GM23248 (cell line): Measurements from ENCODE around the gene VCY1B. TPM values are rescaled to one million over a fixed set of nuclear protein-coding genes. Genes with fewer than 3 reads are reported as not detected.
"Not testable (repeated sequence)": the region's sequence is repeated elsewhere in the genome, so short reads cannot be mapped to it uniquely, and the experiment has no call there.

Experiments used
- DNase-seq: peaks from one replicate; pipeline ENCODE4 v3.0.0-alpha.2; 2015
- H2AFZ ChIP-seq: fragments of 200-600 bp; sonication (generic); 2 replicates; pipeline ENCODE4 v1.6.1; 2016; ENCODE audit warnings: antibody characterized with exemption
- H3F3A ChIP-seq: fragments of 200-600 bp; sonication (generic); 2 replicates; pipeline ENCODE4 v1.6.1; 2016; ENCODE audit warnings: mild to moderate bottlenecking, antibody characterized with exemption, mixed run types; ENCODE audit not compliant: insufficient read depth
- H3K27ac ChIP-seq: fragments of 200-600 bp; sonication (generic); 2 replicates; pipeline ENCODE4 v1.5.1; 2016; ENCODE audit warnings: mild to moderate bottlenecking
- H3K27me3 ChIP-seq: fragments of 200-600 bp; sonication (generic); replicated peaks from 2 replicates; pipeline ENCODE4 v1.6.1; 2016; ENCODE audit warnings: mild to moderate bottlenecking; ENCODE audit not compliant: insufficient read depth
- H3K36me3 ChIP-seq: fragments of 200-600 bp; sonication (generic); 2 replicates; pipeline ENCODE4 v1.6.1; 2016; ENCODE audit warnings: low read depth, mild to moderate bottlenecking
- H3K4me1 ChIP-seq: fragments of 200-600 bp; sonication (generic); 2 replicates; pipeline ENCODE4 v1.6.1; 2016; ENCODE audit warnings: mild to moderate bottlenecking; ENCODE audit not compliant: insufficient read depth
- H3K4me2 ChIP-seq: fragments of 200-600 bp; sonication (generic); one replicate; pipeline ENCODE4 v1.6.1; 2016; ENCODE audit warnings: mild to moderate bottlenecking; ENCODE audit not compliant: unreplicated experiment
- H3K4me3 ChIP-seq: fragments of 200-600 bp; sonication (generic); 2 replicates; pipeline ENCODE4 v1.5.1; 2016; ENCODE audit warnings: mild to moderate bottlenecking
- H3K79me2 ChIP-seq: fragments of 200-600 bp; sonication (generic); 2 replicates; pipeline ENCODE4 v1.6.1; 2016; ENCODE audit warnings: mild to moderate bottlenecking; ENCODE audit not compliant: insufficient read depth
- H3K9ac ChIP-seq: fragments of 200-600 bp; sonication (generic); 2 replicates; pipeline ENCODE4 v1.6.1; 2016; ENCODE audit warnings: mild to moderate bottlenecking
- H3K9me2 ChIP-seq: fragments of 200-600 bp; sonication (generic); 2 replicates; pipeline ENCODE4 v1.6.1; 2016; ENCODE audit warnings: mixed run types, mild to moderate bottlenecking, moderate library complexity; ENCODE audit not compliant: insufficient read depth
- H3K9me3 ChIP-seq: fragments of 200-600 bp; sonication (generic); one replicate; pipeline ENCODE4 v1.6.1; 2017; ENCODE audit warnings: low read depth
- H4K20me1 ChIP-seq: fragments of 200-600 bp; sonication (generic); 2 replicates; pipeline ENCODE4 v1.6.0; 2016; ENCODE audit not compliant: insufficient read depth
- EZH2 ChIP-seq: fragments of 200-600 bp; sonication (generic); IDR thresholded peaks from 2 replicates; pipeline ENCODE4 v1.6.1; 2018; ENCODE audit warnings: antibody characterized with exemption, mild to moderate bottlenecking; ENCODE audit not compliant: insufficient read depth, poor library complexity, severe bottlenecking
- EZH2phosphoT487 ChIP-seq: fragments of 200-600 bp; sonication (generic); IDR thresholded peaks from 2 replicates; pipeline ENCODE4 v1.6.1; 2018; ENCODE audit warnings: antibody characterized with exemption, moderate library complexity, mild to moderate bottlenecking, low read depth; ENCODE audit not compliant: insufficient read depth
- WGBS, 2 experiments: methylation state at CpG; one replicate each; pipeline ENCODE4 v1.1.6; 2015 to 2017; ENCODE audit warnings: low lambda C conversion rate in 2 of 2, low coverage in 1 of 2; ENCODE audit errors: missing lambda C conversion rate in 2 of 2; 5-methylcytosine and 5-hydroxymethylcytosine counted together
- in situ Hi-C: fragments of 300-500 bp; cut with MboI; formaldehyde crosslinking; loops from 2 replicates; pipeline ENCODE4 v1.15.0; 2020
- polyA plus RNA-seq: library from polyadenylated mRNA; unstranded; fragments of >200 nt; fragmentation: Nextera tagmentation; extraction: Ambion mirVana; gene quantifications from 2 replicates; pipeline ENCODE4 v1.2.1, GENCODE V29; 2016
- total RNA-seq: library from RNA; depleted of rRNA; stranded (reverse); fragments of >200 nt; shearing (Covaris generic); gene quantifications from 2 replicates; pipeline ENCODE4 v1.2.3, GENCODE V29; 2014; rRNA removed

VCY1B gene
- not detected in 2 replicates for total RNA-seq
- polyA plus RNA-seq = not detected in 2 replicates

DNA sequence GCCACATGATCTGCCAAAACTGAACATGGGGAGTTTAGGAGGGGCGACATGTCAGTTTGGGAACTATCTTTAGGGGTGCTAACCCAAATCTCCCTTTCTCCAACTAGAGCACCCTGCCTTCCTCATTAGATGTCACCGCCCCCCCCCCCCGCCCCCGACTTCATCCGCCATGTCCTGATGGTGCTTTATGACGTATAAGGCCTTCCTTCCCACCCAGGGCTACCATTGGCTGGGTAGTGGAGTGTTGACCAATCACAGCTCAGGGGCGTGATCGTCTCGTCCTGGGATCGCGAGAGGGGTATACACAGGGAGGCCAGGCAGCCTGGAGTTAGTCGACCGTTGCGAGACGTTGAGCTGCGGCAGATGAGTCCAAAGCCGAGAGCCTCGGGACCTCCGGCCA, at the start of gene VCY1B:
TSS of gene VCY1B (plus strand) at position 301 of the 400 bp plus-strand sequence. CDS start at position 364, 63 bp downstream.
- H3K27me3 ChIP-seq, H3K9ac ChIP-seq, H3K4me3 ChIP-seq, H2AFZ ChIP-seq, H3K79me2 ChIP-seq, H3K4me2 ChIP-seq, H4K20me1 ChIP-seq, H3K4me1 ChIP-seq, H3K9me2 ChIP-seq, DNase-seq, H3K9me3 ChIP-seq, H3F3A ChIP-seq, H3K27ac ChIP-seq, in situ Hi-C loops, H3K36me3 ChIP-seq: not testable (repeated sequence)
- WGBS, 2 experiments = no CpG with 5 or more reads among the region's 19 CpGs

DNA sequence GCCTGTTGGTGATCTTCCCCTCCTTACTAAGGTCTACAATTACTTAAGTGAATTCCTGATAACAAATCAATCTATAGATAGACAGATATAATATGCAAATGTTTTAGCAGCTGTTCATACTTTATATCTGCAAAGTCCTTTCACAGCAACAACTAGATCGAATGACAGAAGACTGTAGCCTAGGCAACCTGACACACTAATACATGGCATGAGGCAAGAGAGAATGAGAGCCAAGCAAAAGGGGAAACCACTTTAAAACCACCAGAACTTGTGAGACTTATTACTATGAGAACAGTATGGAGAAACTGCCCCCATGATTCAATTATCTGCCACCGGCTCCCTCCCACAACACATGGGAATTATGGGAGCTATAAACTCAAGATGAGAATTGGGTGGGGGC, 44.1 kb upstream of the VCY1B start:
- H3K4me2 ChIP-seq, H3K27me3 ChIP-seq, H3K27ac ChIP-seq, in situ Hi-C loops, DNase-seq, H2AFZ ChIP-seq, H3K36me3 ChIP-seq, H3K4me3 ChIP-seq, H3K9me2 ChIP-seq, H3F3A ChIP-seq, H3K4me1 ChIP-seq, H3K79me2 ChIP-seq, H4K20me1 ChIP-seq, H3K9ac ChIP-seq, H3K9me3 ChIP-seq: not testable (repeated sequence)
- WGBS, 2 experiments = no CpG with 5 or more reads among the region's 2 CpGs

DNA sequence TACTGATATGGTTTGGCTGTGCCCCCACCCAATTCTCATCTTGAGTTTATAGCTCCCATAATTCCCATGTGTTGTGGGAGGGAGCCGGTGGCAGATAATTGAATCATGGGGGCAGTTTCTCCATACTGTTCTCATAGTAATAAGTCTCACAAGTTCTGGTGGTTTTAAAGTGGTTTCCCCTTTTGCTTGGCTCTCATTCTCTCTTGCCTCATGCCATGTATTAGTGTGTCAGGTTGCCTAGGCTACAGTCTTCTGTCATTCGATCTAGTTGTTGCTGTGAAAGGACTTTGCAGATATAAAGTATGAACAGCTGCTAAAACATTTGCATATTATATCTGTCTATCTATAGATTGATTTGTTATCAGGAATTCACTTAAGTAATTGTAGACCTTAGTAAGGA, 25.6 kb upstream of the VCY1B start:
- in situ Hi-C loops, H3F3A ChIP-seq, H3K9me3 ChIP-seq, DNase-seq, H3K4me3 ChIP-seq, H4K20me1 ChIP-seq, H3K79me2 ChIP-seq, H3K9me2 ChIP-seq, H3K36me3 ChIP-seq, H3K4me2 ChIP-seq, H3K27me3 ChIP-seq, H3K4me1 ChIP-seq, H3K9ac ChIP-seq, H2AFZ ChIP-seq, H3K27ac ChIP-seq: not testable (repeated sequence)
- no CpG with 5 or more reads among the region's 2 CpGs for WGBS, 2 experiments

DNA sequence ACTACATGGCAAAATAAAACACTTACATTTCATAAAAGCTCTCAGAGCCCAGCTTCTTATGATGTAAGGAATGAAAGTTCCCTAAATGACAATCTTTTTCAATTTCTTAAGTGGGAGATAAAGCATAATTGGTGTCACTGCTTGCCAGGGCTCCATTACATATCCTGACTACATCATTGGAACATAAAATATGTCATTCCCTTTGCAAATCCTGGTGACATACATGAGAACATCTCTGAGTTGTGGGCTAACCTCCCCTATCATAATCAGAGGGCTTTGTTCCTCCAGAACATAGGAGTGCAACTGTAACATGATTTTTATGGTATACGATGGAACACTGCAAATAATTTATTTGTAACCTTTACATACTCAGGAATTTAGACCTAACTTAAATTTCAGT, 29.9 kb downstream of the VCY1B start:
- 27 to 38% methylated on average over 1 of the region's 1 CpG for WGBS, 2 experiments
- no peaks in the 10 kb centered on the region for H3F3A ChIP-seq
- no peaks in the 10 kb centered on the region for H3K27me3 ChIP-seq
- H3K9me3 ChIP-seq = no peaks in the 10 kb centered on the region
- H4K20me1 ChIP-seq = no peaks in the 10 kb centered on the region
- DNase-seq = no peak
- TF ChIP-seq EZH2phosphoT487 (no peak), EZH2 (no peak)
- H2AFZ ChIP-seq = no peak overlapping the region
- H3K4me1 ChIP-seq = no peaks in the 10 kb centered on the region
- no peak overlapping the region for H3K27ac ChIP-seq
- no peak overlapping the region for H3K9ac ChIP-seq
- H3K9me2 ChIP-seq = no peaks in the 10 kb centered on the region
- H3K36me3 ChIP-seq = no peaks in the 10 kb centered on the region
- no peak overlapping the region for H3K4me2 ChIP-seq
- H3K4me3 ChIP-seq = no peak overlapping the region
- in situ Hi-C loops = no loop called here
- H3K79me2 ChIP-seq = no peaks in the 10 kb centered on the region

Other genes with a start within 250 kb of the VCY1B start
- gene VCY, start 69.8 kb upstream of the VCY1B start, total RNA-seq = not detected in 2 replicates
- not detected in 2 replicates for gene VCY, start 69.8 kb upstream of the VCY1B start, polyA plus RNA-seq